ENCODE measurements around the gene ANKS6.

ANKS6 gene

DNA sequence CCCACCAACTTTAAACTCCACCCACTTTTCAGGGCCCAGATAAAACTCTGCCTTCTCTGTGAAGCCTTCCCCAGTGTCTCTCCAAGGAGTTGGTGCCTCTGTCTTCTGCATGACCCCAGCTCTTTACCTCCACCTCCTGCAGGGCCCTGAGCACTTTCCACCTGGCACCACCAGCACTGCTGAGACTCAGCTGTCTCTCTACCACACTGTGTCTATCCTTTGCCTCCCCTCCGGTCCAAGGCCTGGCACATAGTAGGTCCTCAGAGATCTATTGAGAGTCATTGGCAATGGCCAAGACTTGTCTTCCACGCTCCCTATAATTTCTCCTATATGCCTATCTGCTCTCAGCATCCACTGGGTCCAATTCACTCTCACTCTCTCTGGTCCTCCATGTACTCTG is 74.7 kb downstream of the ANKS6 start:
- TF ChIP-seq, protein P1, sequence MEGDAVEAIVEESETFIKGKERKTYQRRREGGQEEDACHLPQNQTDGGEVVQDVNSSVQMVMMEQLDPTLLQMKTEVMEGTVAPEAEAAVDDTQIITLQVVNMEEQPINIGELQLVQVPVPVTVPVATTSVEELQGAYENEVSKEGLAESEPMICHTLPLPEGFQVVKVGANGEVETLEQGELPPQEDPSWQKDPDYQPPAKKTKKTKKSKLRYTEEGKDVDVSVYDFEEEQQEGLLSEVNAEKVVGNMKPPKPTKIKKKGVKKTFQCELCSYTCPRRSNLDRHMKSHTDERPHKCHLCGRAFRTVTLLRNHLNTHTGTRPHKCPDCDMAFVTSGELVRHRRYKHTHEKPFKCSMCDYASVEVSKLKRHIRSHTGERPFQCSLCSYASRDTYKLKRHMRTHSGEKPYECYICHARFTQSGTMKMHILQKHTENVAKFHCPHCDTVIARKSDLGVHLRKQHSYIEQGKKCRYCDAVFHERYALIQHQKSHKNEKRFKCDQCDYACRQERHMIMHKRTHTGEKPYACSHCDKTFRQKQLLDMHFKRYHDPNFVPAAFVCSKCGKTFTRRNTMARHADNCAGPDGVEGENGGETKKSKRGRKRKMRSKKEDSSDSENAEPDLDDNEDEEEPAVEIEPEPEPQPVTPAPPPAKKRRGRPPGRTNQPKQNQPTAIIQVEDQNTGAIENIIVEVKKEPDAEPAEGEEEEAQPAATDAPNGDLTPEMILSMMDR (IDR thresholded peaks at IDR 0.05; ENCODE audit: low read depth, low read length), result no peak
- TF ChIP-seq, protein P2, sequence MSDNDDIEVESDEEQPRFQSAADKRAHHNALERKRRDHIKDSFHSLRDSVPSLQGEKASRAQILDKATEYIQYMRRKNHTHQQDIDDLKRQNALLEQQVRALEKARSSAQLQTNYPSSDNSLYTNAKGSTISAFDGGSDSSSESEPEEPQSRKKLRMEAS (IDR thresholded peaks at IDR 0.05; ENCODE audit: low read depth, low read length), result no peak
- TF ChIP-seq POLR2A (IDR thresholded peaks at IDR 0.05; ENCODE audit: extremely low read depth, insufficient read length) (no peak), MYC (IDR thresholded peaks at IDR 0.05; ENCODE audit: low read depth, low read length) (no peak)
- H3K4me3 ChIP-seq (ENCODE audit: low read depth, low read length), result no peak overlapping the region
- no peak for DNase-seq (ENCODE audit: low read depth)

DNA sequence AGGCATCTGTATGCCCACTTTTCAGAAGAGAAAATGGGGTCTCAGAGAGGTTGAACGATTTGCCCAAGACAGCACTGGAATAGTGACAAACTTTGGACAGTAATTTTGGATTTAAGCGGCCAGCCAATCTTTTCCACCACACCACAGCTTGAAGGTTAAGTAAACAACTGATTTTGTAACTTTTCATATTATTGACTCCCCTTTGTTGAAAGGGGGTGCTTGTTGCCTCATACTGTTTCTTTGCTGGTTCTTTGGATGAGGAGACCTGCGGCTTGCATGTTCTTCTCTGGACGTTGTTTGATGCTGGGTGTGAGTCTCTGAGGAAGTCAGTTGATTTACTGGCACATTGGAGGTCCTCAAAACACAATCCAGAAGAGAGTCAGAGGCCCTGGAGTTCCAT is 76.0 kb downstream of the ANKS6 start:
- no peak overlapping the region for H3K4me3 ChIP-seq (ENCODE audit: low read depth, low read length)
- TF ChIP-seq, protein P2 (IDR thresholded peaks at IDR 0.05; ENCODE audit: low read depth, low read length), result no peak
- TF ChIP-seq, protein P1 (IDR thresholded peaks at IDR 0.05; ENCODE audit: low read depth, low read length), result no peak
- TF ChIP-seq MYC (IDR thresholded peaks at IDR 0.05; ENCODE audit: low read depth, low read length) (no peak), POLR2A (IDR thresholded peaks at IDR 0.05; ENCODE audit: extremely low read depth, insufficient read length) (no peak)
- DNase-seq (ENCODE audit: low read depth), result no peak

DNA sequence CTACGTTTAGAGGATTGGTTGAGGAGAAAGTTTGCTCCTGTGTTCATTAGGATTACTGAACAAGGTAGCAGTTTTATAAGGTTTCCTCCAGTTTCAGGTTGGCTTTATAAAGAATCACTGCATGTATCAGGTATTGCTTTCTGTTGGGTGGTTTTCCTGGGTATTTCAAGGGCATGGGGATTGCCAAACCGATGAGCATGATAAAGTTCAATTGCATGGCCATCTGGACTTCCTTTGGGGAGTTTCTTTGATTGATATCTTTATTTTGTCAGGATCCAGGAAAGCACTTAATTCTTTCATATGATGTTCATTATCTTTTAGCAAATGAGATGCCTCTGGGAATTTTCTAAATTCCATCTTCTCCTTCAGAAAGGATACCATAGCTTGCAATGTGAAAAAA is 77.3 kb downstream of the ANKS6 start:
- TF ChIP-seq, protein P2 (IDR thresholded peaks at IDR 0.05; ENCODE audit: low read depth, low read length), result no peak
- TF ChIP-seq, protein P1 (IDR thresholded peaks at IDR 0.05; ENCODE audit: low read depth, low read length), result no peak
- TF ChIP-seq POLR2A (IDR thresholded peaks at IDR 0.05; ENCODE audit: extremely low read depth, insufficient read length) (no peak), MYC (IDR thresholded peaks at IDR 0.05; ENCODE audit: low read depth, low read length) (no peak)
- no peak overlapping the region for H3K4me3 ChIP-seq (ENCODE audit: low read depth, low read length)
- DNase-seq (ENCODE audit: low read depth), result no peak

DNA sequence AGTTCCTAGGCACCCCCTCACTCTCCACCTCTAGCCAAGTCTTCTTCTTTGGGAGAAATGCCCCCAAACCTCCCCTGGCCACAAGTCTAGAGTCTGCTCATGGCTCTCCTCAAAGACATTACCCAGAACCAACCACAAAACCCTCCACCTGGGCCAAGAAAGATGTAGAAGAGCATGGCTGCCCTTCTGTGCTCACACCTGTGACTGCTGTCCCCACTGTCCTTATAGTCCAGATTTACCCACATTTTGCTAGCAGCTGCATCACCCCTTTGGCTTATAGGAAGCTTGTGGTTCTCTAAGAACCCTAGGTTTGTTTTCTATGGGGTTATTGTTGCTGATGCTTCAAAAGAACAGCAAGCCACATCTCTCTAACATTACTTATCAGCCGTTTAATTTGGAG is 81.5 kb downstream of the ANKS6 start:
- TF ChIP-seq, protein P2 (IDR thresholded peaks at IDR 0.05; ENCODE audit: low read depth, low read length), result no peak
- TF ChIP-seq MYC (IDR thresholded peaks at IDR 0.05; ENCODE audit: low read depth, low read length) (no peak), POLR2A (IDR thresholded peaks at IDR 0.05; ENCODE audit: extremely low read depth, insufficient read length) (no peak)
- TF ChIP-seq, protein P1 (IDR thresholded peaks at IDR 0.05; ENCODE audit: low read depth, low read length), result no peak
- DNase-seq (ENCODE audit: low read depth), result no peak
- no peak overlapping the region for H3K4me3 ChIP-seq (ENCODE audit: low read depth, low read length)

DNA sequence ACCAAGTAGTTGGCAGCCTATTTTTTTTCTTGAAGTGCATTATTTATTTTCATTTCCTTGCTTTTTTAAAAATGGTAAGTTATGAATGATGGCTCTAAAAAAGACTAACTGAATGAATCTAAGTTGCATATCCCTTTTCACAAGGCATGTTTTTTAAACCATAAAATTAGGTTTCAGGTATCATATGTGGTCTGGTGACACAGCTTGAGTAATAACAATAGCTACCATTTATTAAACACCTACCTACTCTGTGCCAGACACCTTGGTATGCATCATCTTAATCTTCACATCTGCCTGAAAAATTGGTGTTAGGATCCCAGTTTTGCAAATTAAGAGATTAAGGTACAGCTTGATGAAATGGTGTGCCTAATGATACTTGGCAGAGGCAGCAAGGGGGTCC is 83.4 kb downstream of the ANKS6 start:
- no peak for DNase-seq (ENCODE audit: low read depth)
- TF ChIP-seq MYC (IDR thresholded peaks at IDR 0.05; ENCODE audit: low read depth, low read length), result no peak
- TF ChIP-seq, protein P1 (IDR thresholded peaks at IDR 0.05; ENCODE audit: low read depth, low read length), result no peak
- TF ChIP-seq, protein P2 (IDR thresholded peaks at IDR 0.05; ENCODE audit: low read depth, low read length), result no peak
- no peak for TF ChIP-seq POLR2A (IDR thresholded peaks at IDR 0.05; ENCODE audit: extremely low read depth, insufficient read length)
- H3K4me3 ChIP-seq (ENCODE audit: low read depth, low read length), result no peak overlapping the region
